B cell (primary cell): Measurements from ENCODE around the gene SLC19A2.

Source experiments
- EZH2 ChIP-seq: IDR thresholded peaks from 2 replicates; pipeline ENCODE4 v1.6.1; 2012; ENCODE audit warnings: borderline replicate concordance, low read depth, mild to moderate bottlenecking, moderate library complexity, low read length; ENCODE audit not compliant: insufficient read depth, poor library complexity, severe bottlenecking
- TF ChIP-seq, protein P1 (sequence below): fragments of 200-600 bp; IDR thresholded peaks from one replicate; pipeline ENCODE4 v1.8.0; 2022; ENCODE audit warnings: antibody characterized with exemption, mild to moderate bottlenecking

DNA sequence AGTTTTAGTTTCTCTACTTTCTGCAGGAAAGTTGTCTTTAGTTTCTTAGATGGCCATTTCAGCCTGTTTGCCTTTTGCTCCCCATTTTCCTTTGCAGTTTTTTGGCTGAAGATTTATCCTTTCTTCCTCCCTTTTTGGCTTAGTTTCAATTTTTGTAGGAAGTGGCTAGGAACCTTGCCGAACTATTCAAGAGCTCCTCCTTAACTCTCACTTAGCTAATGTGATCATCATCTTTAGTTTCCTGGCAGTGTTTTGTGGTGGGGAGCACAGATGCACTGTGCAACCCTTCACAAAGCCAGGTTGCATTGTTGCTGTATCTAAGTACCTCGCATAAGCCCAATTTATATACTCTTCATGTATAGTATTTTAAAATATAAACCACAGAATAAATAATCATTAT, 29.7 kb downstream of the SLC19A2 start:
- TF ChIP-seq EZH2: no peak
- TF ChIP-seq, protein P1, sequence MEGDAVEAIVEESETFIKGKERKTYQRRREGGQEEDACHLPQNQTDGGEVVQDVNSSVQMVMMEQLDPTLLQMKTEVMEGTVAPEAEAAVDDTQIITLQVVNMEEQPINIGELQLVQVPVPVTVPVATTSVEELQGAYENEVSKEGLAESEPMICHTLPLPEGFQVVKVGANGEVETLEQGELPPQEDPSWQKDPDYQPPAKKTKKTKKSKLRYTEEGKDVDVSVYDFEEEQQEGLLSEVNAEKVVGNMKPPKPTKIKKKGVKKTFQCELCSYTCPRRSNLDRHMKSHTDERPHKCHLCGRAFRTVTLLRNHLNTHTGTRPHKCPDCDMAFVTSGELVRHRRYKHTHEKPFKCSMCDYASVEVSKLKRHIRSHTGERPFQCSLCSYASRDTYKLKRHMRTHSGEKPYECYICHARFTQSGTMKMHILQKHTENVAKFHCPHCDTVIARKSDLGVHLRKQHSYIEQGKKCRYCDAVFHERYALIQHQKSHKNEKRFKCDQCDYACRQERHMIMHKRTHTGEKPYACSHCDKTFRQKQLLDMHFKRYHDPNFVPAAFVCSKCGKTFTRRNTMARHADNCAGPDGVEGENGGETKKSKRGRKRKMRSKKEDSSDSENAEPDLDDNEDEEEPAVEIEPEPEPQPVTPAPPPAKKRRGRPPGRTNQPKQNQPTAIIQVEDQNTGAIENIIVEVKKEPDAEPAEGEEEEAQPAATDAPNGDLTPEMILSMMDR: no peak
